Breast epithelium (tissue), 3 donors: Measurements from ENCODE around the gene CTDSP2.

Experiments
- CTCF ChIP-seq, 3 donors: fragments of 450-650 bp; IDR thresholded peaks; one replicate each; pipeline ENCODE4 v1.5.1; 2016 to 2017; ENCODE audit warnings: antibody characterized with exemption in 3 of 3, mild to moderate bottlenecking in 3 of 3, moderate library complexity in 3 of 3
- POLR2A ChIP-seq: fragments of 450-650 bp; IDR thresholded peaks from one replicate; pipeline ENCODE4 v1.6.1; 2016; ENCODE audit warnings: antibody characterized with exemption, mild to moderate bottlenecking, moderate library complexity
- POLR2AphosphoS5 ChIP-seq, 3 donors: sonication (generic); formaldehyde crosslinking; IDR thresholded peaks; one replicate each; pipeline ENCODE4 v1.6.1; 2017; ENCODE audit warnings: antibody characterized with exemption in 3 of 3

GRCh38 chr12:57783466-57783801, 63.1 kb downstream of the CTDSP2 start:
- TF ChIP-seq CTCF (IDR thresholded peaks at IDR 0.05), result no peak
- no peak for TF ChIP-seq POLR2A
- TF ChIP-seq POLR2AphosphoS5 (IDR thresholded peaks at IDR 0.05), result no peak
